ENCODE results near the gene KCNC1. TPM values are rescaled to one million over a fixed set of nuclear protein-coding genes. Genes with fewer than 3 reads are reported as not detected.

The KCNC1 gene
- total RNA-seq, 1 donor from 2014 or later = not detected

DNA sequence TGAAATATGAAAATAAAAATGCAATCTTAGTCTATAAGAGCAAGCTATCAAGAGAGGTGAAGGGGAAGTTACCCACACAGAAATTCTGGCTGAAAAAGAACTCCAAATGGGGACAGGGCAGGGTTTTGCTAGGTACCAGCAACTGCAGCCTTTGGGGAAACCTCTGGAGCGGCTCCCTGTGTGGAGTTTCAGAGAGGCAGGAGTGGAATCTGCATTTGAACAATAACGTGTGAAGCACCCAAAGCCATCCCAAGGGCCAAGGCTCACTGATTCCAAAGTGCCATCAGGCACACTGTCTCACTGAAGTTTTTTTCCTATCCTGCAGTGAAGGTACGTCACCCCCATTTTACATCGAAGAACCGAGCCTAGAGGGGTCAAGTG is 87.8 kb downstream of the KCNC1 start:
- TF ChIP-seq, protein P1, sequence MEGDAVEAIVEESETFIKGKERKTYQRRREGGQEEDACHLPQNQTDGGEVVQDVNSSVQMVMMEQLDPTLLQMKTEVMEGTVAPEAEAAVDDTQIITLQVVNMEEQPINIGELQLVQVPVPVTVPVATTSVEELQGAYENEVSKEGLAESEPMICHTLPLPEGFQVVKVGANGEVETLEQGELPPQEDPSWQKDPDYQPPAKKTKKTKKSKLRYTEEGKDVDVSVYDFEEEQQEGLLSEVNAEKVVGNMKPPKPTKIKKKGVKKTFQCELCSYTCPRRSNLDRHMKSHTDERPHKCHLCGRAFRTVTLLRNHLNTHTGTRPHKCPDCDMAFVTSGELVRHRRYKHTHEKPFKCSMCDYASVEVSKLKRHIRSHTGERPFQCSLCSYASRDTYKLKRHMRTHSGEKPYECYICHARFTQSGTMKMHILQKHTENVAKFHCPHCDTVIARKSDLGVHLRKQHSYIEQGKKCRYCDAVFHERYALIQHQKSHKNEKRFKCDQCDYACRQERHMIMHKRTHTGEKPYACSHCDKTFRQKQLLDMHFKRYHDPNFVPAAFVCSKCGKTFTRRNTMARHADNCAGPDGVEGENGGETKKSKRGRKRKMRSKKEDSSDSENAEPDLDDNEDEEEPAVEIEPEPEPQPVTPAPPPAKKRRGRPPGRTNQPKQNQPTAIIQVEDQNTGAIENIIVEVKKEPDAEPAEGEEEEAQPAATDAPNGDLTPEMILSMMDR (IDR thresholded peaks at IDR 0.05; ENCODE audit: insufficient read depth, low read length, poor library complexity, severe bottlenecking) = no peak
- Histone ChIP-seq H3K4me3 (ENCODE audit: low read depth, low read length) (no peak overlapping the region), H3K27me3 (ENCODE audit: control insufficient read depth, insufficient read depth, low read length) (no peaks in the 10 kb centered on the region), H3K36me3 (ENCODE audit: control insufficient read depth, insufficient read depth, low read length) (no peaks in the 10 kb centered on the region)
- DNase-seq (ENCODE audit: low read depth) = no peak

DNA sequence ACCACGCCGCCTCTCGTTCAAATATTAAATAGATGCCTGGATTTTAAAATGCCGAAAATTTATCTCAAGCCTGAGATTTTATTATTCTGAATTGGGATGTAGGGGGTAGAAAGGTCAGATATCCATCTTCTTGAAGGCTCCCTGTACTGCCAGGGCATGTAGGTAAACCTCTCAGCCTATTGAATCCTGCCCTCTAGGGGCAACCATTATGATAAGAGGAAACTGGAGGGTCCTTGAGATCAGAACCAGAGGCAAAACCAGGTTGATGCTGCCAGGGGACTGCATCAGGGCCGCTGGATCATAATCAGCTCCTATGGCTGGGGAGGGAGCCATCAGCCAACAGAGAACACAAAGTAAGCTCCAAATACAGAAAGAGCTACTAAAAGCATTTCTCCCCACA is 92.4 kb downstream of the KCNC1 start:
- TF ChIP-seq, protein P1 (IDR thresholded peaks at IDR 0.05; ENCODE audit: insufficient read depth, low read length, poor library complexity, severe bottlenecking) = peak; percentile 3
- no peak overlapping the region for H3K4me3 ChIP-seq (ENCODE audit: low read depth, low read length)
- no peaks in the 10 kb centered on the region for H3K27me3 ChIP-seq (ENCODE audit: control insufficient read depth, insufficient read depth, low read length)
- no peak for DNase-seq (ENCODE audit: low read depth)
- H3K36me3 ChIP-seq (ENCODE audit: control insufficient read depth, insufficient read depth, low read length) = no peaks in the 10 kb centered on the region

DNA sequence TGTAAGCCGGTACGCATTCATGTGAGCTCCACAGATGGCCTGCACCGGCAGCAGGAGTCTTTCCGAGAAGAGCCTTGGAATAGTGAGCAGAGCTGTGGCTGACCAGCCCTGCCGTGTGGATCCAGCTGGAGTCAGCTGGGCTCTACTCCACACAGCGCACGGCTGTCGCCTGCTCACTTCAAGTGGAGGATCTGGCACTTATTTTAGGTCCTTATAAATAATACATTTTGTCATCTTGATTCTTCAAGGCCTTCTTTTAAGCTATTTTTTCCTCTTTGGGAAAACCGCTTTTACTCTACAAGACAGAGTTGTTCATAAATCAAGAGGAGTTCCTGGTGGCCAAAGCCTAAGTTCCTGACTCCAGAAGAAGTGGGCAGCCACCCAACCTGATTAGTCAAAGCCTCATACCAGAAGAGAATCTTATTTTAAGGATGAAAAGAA is 93.8 kb downstream of the KCNC1 start:
- TF ChIP-seq, protein P1 (IDR thresholded peaks at IDR 0.05; ENCODE audit: insufficient read depth, low read length, poor library complexity, severe bottlenecking) = no peak
- no peaks in the 10 kb centered on the region for H3K36me3 ChIP-seq (ENCODE audit: control insufficient read depth, insufficient read depth, low read length)
- DNase-seq (ENCODE audit: low read depth) = no peak
- no peak overlapping the region for H3K4me3 ChIP-seq (ENCODE audit: low read depth, low read length)
- H3K27me3 ChIP-seq (ENCODE audit: control insufficient read depth, insufficient read depth, low read length) = no peaks in the 10 kb centered on the region

DNA sequence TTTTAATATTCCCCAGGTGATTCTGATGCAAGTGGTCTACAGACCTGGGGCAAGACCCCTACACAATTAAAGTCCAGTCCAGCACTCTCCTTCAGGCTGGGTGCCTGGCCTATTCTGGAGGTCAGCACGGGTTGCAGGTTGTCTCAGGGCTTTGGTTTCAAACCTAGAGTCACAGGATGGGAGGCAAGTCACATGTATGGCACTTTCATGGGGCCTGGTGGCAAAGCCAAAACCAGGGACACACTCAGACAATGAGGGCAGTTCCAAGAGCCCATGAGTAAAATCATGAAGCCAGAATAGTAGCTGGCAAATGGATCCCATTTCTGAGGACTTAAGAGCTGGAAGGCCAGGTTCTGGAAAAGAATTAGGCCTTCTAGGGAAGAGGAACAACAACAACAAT is 96.6 kb downstream of the KCNC1 start:
- no peak for DNase-seq (ENCODE audit: low read depth)
- TF ChIP-seq, protein P1 (IDR thresholded peaks at IDR 0.05; ENCODE audit: insufficient read depth, low read length, poor library complexity, severe bottlenecking) = no peak
- no peaks in the 10 kb centered on the region for H3K27me3 ChIP-seq (ENCODE audit: control insufficient read depth, insufficient read depth, low read length)
- H3K36me3 ChIP-seq (ENCODE audit: control insufficient read depth, insufficient read depth, low read length) = no peaks in the 10 kb centered on the region
- no peak overlapping the region for H3K4me3 ChIP-seq (ENCODE audit: low read depth, low read length)

DNA sequence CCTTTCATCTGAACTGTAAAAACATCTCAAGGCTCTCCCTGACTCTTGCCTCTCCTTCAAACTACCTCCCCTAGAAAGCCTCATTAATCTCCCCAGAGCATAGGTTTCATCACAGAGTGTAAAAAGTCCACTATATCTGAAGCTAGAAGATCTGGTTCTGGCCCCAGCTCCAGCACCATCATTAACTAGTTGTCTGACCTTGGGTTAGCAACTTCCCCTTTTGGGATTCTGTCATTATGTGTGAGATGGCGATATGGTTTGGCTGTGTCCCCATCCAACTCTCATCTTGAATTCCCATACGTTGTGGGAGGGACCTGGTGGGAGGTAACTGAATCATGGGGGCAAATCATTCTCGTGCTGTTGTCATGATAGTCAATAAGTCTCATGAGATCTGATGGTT is 97.3 kb downstream of the KCNC1 start:
- H3K4me3 ChIP-seq (ENCODE audit: low read depth, low read length) = no peak overlapping the region
- H3K27me3 ChIP-seq (ENCODE audit: control insufficient read depth, insufficient read depth, low read length) = no peaks in the 10 kb centered on the region
- TF ChIP-seq, protein P1 (IDR thresholded peaks at IDR 0.05; ENCODE audit: insufficient read depth, low read length, poor library complexity, severe bottlenecking) = no peak
- H3K36me3 ChIP-seq (ENCODE audit: control insufficient read depth, insufficient read depth, low read length) = no peaks in the 10 kb centered on the region
- DNase-seq (ENCODE audit: low read depth) = no peak

Other genes starting within 250 kb of the KCNC1 start
- 0.75 and 1.8 TPM in 2 replicates for gene USH1C, start 190.4 kb upstream of the KCNC1 start, total RNA-seq
- gene OTOG, start 187.5 kb upstream of the KCNC1 start, total RNA-seq = not detected in 2 replicates
- not detected in 2 replicates for gene MYOD1, start 15.2 kb upstream of the KCNC1 start, total RNA-seq

All from kidney epithelial cell (primary cell).